ENCODE measurements around the gene ACAD10. TPM values are rescaled to one million over a fixed set of nuclear protein-coding genes. Genes with fewer than 3 reads are reported as not detected.
A peak's percentile ranks its signal among the peaks of the same experiment; 100 is the strongest.

ACAD10 gene
- total RNA-seq, 1 experiment from 2014 or later: 30.8 TPM

DNA sequence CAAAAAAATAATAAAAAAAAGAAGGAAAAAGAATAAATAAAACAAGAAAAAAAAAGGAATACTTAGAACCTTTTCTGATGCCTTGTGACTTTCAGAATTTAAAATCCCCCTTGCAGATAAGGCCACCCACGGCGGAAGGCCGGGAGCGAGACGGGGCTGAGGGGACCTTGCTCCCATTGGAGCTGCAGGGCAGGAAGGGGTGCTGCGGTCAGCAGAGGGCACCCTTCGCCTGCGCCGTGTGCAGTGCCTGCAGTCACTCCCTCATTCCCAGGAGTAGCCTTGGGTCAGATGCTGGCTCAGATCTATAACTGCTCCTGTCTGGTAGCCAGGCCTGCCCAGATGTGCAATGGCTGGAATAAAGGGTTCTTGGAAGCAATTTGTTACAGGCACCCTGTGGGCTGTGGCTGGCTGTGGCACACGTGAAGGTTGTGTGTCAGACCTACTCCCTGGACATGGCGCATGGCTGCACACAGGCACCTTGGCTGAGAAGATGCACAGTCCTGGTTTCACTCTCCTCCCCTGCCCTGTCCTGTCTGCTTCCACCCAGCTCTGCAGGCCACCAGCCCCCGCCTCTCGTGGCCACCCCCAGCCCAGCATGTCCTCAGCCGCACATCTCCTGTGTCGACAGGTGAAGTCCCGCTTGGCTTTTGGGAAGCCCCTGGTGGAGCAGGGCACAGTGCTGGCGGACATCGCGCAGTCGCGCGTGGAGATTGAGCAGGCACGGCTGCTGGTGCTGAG is 67.5 kb downstream of the ACAD10 start:
- H3K27ac ChIP-seq (ENCODE audit: low read length): no peak overlapping the region
- peak; percentile 94 for ATAC-seq
- peaks cover 6% of the 10 kb centered on the region for H3K36me3 ChIP-seq (ENCODE audit: control insufficient read depth, insufficient read depth, low read length)
- POLR2A ChIA-PET: interaction anchor here (0.7 kb wide), 1 partner anchor 68 kb away, joined by 3 read pairs; the partner anchor contains the start of gene BRAP
- TF ChIP-seq SIN3A (IDR thresholded peaks at IDR 0.05; ENCODE audit: borderline replicate concordance, insufficient read depth, low read depth, low read length): no peak
- TF ChIP-seq, protein P1, sequence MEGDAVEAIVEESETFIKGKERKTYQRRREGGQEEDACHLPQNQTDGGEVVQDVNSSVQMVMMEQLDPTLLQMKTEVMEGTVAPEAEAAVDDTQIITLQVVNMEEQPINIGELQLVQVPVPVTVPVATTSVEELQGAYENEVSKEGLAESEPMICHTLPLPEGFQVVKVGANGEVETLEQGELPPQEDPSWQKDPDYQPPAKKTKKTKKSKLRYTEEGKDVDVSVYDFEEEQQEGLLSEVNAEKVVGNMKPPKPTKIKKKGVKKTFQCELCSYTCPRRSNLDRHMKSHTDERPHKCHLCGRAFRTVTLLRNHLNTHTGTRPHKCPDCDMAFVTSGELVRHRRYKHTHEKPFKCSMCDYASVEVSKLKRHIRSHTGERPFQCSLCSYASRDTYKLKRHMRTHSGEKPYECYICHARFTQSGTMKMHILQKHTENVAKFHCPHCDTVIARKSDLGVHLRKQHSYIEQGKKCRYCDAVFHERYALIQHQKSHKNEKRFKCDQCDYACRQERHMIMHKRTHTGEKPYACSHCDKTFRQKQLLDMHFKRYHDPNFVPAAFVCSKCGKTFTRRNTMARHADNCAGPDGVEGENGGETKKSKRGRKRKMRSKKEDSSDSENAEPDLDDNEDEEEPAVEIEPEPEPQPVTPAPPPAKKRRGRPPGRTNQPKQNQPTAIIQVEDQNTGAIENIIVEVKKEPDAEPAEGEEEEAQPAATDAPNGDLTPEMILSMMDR (IDR thresholded peaks at IDR 0.05): peak; percentile 90; the same call in 1 of the 2 replicates
- H3K27me3 ChIP-seq (ENCODE audit: control insufficient read depth, insufficient read depth, low read length): no peaks in the 10 kb centered on the region
- no peaks in the 10 kb centered on the region for H3K4me1 ChIP-seq (ENCODE audit: control insufficient read depth, insufficient read depth, low read length)
- in situ Hi-C loops (cut with HindIII; ENCODE audit: low pct_unique_long_range_greater_than_20kb, low sequenced_read_pairs) (no loop called here), intact Hi-C loops (cut with micrococcal nuclease; ENCODE audit: unreplicated experiment) (loop anchor here (1.0 kb wide), 1 partner anchor 60 kb away; no protein-coding TSS in a partner anchor)
- CTCF ChIA-PET: interaction anchor here (0.5 to 2.2 kb wide), 3 partner anchors 49 to 62 kb away, joined by 3 to 17 read pairs (median 6); no protein-coding TSS in a partner anchor
- BruUV-seq (replicated peaks): no TSS peak
- H3K9me3 ChIP-seq (ENCODE audit: control insufficient read depth, insufficient read depth, low read depth, low read length): no peaks in the 10 kb centered on the region
- DNase-seq (ENCODE audit: low read depth, low spot score): no peak
- no peak overlapping the region for H3K4me3 ChIP-seq (ENCODE audit: low read depth in 2 of 2, low read length in 2 of 2)

DNA sequence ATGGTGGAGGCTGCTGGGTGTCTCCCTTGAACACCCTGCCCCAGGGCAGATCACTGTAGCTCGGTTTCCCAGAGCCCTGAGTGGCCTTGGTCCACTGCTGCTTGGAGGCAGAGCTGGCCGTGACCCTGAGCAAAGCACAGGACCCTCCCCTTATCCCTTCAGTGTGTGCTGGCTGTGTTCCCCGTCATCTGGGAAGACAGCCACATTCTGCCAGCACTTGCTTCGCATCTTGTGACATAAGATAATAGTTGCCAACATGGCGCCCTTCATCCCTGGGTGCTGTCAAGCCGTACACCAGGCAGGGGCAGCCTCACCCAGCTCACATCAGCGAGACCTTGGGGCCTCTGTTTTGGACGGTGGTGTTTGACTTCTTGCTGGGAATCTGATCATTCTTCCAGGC is 68.8 kb downstream of the ACAD10 start:
- no peaks in the 10 kb centered on the region for H3K9me3 ChIP-seq (ENCODE audit: control insufficient read depth, insufficient read depth, low read depth, low read length)
- no peaks in the 10 kb centered on the region for H3K4me1 ChIP-seq (ENCODE audit: control insufficient read depth, insufficient read depth, low read length)
- H3K4me3 ChIP-seq (ENCODE audit: low read depth in 2 of 2, low read length in 2 of 2): no peak overlapping the region
- ATAC-seq (no peak), DNase-seq (ENCODE audit: low read depth, low spot score) (no peak)
- intact Hi-C loops (cut with micrococcal nuclease; ENCODE audit: unreplicated experiment) (no loop called here), in situ Hi-C loops (cut with HindIII; ENCODE audit: low pct_unique_long_range_greater_than_20kb, low sequenced_read_pairs) (no loop called here)
- H3K36me3 ChIP-seq (ENCODE audit: control insufficient read depth, insufficient read depth, low read length): peaks cover 2% of the 10 kb centered on the region; the same call in 1 of the 2 replicates
- H3K27ac ChIP-seq (ENCODE audit: low read length): no peak overlapping the region
- ChIA-PET POLR2A (interaction anchor here (0.6 kb wide), 1 partner anchor 148 kb away, joined by 4 read pairs; no protein-coding TSS in a partner anchor), CTCF (interaction anchor here (0.5 to 2.2 kb wide), 3 partner anchors 40 to 82 kb away, joined by 3 to 17 read pairs (median 3); no protein-coding TSS in a partner anchor)
- no TSS peak for BruUV-seq (replicated peaks)
- TF ChIP-seq, protein P2, sequence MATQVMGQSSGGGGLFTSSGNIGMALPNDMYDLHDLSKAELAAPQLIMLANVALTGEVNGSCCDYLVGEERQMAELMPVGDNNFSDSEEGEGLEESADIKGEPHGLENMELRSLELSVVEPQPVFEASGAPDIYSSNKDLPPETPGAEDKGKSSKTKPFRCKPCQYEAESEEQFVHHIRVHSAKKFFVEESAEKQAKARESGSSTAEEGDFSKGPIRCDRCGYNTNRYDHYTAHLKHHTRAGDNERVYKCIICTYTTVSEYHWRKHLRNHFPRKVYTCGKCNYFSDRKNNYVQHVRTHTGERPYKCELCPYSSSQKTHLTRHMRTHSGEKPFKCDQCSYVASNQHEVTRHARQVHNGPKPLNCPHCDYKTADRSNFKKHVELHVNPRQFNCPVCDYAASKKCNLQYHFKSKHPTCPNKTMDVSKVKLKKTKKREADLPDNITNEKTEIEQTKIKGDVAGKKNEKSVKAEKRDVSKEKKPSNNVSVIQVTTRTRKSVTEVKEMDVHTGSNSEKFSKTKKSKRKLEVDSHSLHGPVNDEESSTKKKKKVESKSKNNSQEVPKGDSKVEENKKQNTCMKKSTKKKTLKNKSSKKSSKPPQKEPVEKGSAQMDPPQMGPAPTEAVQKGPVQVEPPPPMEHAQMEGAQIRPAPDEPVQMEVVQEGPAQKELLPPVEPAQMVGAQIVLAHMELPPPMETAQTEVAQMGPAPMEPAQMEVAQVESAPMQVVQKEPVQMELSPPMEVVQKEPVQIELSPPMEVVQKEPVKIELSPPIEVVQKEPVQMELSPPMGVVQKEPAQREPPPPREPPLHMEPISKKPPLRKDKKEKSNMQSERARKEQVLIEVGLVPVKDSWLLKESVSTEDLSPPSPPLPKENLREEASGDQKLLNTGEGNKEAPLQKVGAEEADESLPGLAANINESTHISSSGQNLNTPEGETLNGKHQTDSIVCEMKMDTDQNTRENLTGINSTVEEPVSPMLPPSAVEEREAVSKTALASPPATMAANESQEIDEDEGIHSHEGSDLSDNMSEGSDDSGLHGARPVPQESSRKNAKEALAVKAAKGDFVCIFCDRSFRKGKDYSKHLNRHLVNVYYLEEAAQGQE (IDR thresholded peaks at IDR 0.05; ENCODE audit: insufficient read depth in 1 of 2, low read depth in 2 of 2, low read length in 1 of 2): no peak
- TF ChIP-seq, protein P1 (IDR thresholded peaks at IDR 0.05): no peak
- TF ChIP-seq POLR2AphosphoS5 (IDR thresholded peaks at IDR 0.05; ENCODE audit: low read depth, low read length): no peak
- TF ChIP-seq SIN3A (IDR thresholded peaks at IDR 0.05; ENCODE audit: borderline replicate concordance, insufficient read depth, low read depth, low read length): no peak
- TF ChIP-seq TCF7L2 (IDR thresholded peaks at IDR 0.05; ENCODE audit: low read depth, low read length): no peak
- no peaks in the 10 kb centered on the region for H3K27me3 ChIP-seq (ENCODE audit: control insufficient read depth, insufficient read depth, low read length)
